Measurements from ENCODE around the gene KCNK15. TPM values are rescaled to one million over a fixed set of nuclear protein-coding genes. Genes with fewer than 3 reads are reported as not detected.
A peak's percentile ranks its signal among the peaks of the same experiment; 100 is the strongest.

Gene KCNK15
- total and polyA plus RNA-seq, 5 experiments from 2014 or later, result not detected

- H3K4me3 Mint-ChIP-seq, result no peak overlapping the region
- no peaks in the 10 kb centered on the region for H3K9me3 Mint-ChIP-seq
- no peaks in the 10 kb centered on the region for H3K36me3 Mint-ChIP-seq
- POLR2A ChIA-PET, result no interaction called here
- H3K27ac Mint-ChIP-seq, result no peak overlapping the region
- H3K27me3 Mint-ChIP-seq, result peaks cover 0 to 7% (median 5%) of the 10 kb centered on the region in 5 donors
- no peaks in the 10 kb centered on the region for H3K4me1 Mint-ChIP-seq
- DNase-seq (no peak), ATAC-seq (no peak)
Measured at GRCh38 chr20:44796311-44796710, 50.6 kb downstream of the KCNK15 start.

DNA sequence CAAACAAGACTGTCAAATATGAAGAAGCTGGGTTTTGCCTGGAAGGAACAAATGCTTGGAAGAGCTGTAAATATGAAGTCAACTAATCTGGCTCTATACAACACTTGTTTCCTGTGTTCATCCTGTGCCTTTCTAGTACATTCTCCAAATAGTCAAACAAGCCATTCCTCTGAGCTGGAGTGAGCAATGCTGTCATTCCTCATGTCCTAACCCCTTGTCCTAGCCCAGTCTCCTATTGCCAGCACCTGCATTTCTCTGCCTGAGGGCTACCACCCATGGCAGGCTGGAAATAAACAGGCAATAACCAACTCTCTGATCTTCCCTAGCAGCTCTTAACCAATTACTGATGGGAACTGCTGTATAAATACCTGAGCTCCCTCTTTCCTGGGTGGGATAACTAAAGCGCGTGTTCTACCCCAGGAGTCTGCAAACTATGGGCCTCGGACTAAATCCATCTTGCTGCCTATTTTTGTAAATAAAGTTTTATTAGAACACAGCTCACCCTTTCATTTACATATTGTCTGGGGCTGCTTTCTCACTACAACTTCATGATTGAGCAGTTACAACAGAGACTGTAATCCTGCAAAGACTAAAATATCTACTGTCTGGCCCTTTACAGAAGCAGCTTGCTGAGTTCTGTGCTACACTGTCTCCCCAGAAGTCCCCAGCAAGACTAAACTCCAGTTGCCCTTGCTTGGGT is 51.2 kb downstream of the KCNK15 start:
- H3K4me3 Mint-ChIP-seq, result no peak overlapping the region
- no peaks in the 10 kb centered on the region for H3K4me1 Mint-ChIP-seq
- no peaks in the 10 kb centered on the region for H3K9me3 Mint-ChIP-seq
- POLR2A ChIA-PET, result no interaction called here
- ATAC-seq (no peak), DNase-seq (no peak)
- H3K27me3 Mint-ChIP-seq, result peaks cover 0 to 5% (median 2%) of the 10 kb centered on the region in 5 donors
- H3K36me3 Mint-ChIP-seq, result no peaks in the 10 kb centered on the region
- no peak overlapping the region for H3K27ac Mint-ChIP-seq

GRCh38 chr20:44799691-44800090 is 54.0 kb downstream of the KCNK15 start:
- peaks cover 3 to 10% (median 9%) of the 10 kb centered on the region in 5 donors for H3K27me3 Mint-ChIP-seq
- POLR2A ChIA-PET, result no interaction called here
- no peaks in the 10 kb centered on the region for H3K36me3 Mint-ChIP-seq
- ATAC-seq, result no peak
- H3K27ac Mint-ChIP-seq, result no peak overlapping the region
- DNase-seq, result no peak
- H3K4me3 Mint-ChIP-seq, result no peak overlapping the region
- no peaks in the 10 kb centered on the region for H3K4me1 Mint-ChIP-seq
- no peaks in the 10 kb centered on the region for H3K9me3 Mint-ChIP-seq

DNA sequence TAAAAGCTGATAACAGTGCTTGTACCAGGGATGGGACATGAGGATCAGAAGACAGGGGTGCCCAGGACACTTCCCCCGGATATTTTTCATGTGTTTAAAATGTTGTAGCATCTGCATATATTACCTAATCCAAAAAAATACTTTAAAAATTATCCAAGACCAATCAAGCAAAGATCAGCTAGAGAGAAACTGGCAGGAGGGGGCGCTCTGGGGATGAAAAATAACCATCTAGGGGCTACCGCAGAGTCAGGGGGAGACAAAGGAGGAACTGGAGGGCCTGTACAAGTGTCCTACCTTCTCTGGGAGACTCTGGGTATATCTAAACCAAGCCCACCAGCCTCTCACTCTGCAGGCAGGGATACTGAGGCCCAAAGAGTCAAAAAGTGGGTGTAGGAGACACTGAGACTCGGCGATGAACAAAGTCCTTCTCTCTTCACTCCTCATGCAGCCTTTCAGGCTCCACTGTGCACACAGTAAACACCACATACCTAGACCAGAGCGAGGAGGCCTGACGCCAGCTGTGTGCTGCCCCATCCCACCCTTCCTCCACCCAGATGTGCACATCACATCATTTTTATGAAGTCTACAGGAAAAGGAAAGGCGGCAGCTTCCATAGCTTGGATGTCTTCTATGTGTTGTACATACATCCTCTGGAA is 54.9 kb downstream of the KCNK15 start:
- DNase-seq, result peak in 3 of 10 donors; percentile 6 to 17 (median 10)

More for the DNA sequence above, 54.9 kb downstream of the KCNK15 start:
- no peaks in the 10 kb centered on the region for H3K4me1 Mint-ChIP-seq
- POLR2A ChIA-PET, result no interaction called here
- no peak overlapping the region for H3K27ac Mint-ChIP-seq
- no peak overlapping the region for H3K4me3 Mint-ChIP-seq
- H3K27me3 Mint-ChIP-seq, result peaks cover 6 to 14% (median 11%) of the 10 kb centered on the region in 5 donors
- ATAC-seq, result no peak
- H3K9me3 Mint-ChIP-seq, result no peaks in the 10 kb centered on the region
- H3K36me3 Mint-ChIP-seq, result no peaks in the 10 kb centered on the region

Other genes with a start within 250 kb of the KCNK15 start
- 10 to 100 TPM; 82.0 to 94.6 TPM for gene SERINC3, start 223.8 kb upstream of the KCNK15 start, total RNA-seq
- 100 to 1,000 TPM; 163 to 207 (median 173) TPM for gene SERINC3, start 223.8 kb upstream of the KCNK15 start, polyA plus RNA-seq
- 1 to 10 TPM; 8.2 to 9.0 TPM for gene PKIG, start 163.3 kb upstream of the KCNK15 start, total RNA-seq
- 1 to 10 TPM; 6.1 to 8.1 (median 6.4) TPM for gene PKIG, start 163.3 kb upstream of the KCNK15 start, polyA plus RNA-seq
- 10 to 100 TPM; 24.1 to 24.2 TPM for gene ADA, start 94.2 kb upstream of the KCNK15 start, total RNA-seq
- gene ADA, start 94.2 kb upstream of the KCNK15 start, polyA plus RNA-seq, result 10 to 100 TPM; 31.2 to 47.1 (median 38.2) TPM
- gene CCN5, start 30.5 kb upstream of the KCNK15 start, total RNA-seq, result not detected
- gene CCN5, start 30.5 kb upstream of the KCNK15 start, polyA plus RNA-seq, result not detected
- gene RIMS4, start 64.7 kb downstream of the KCNK15 start, total RNA-seq, result not detected
- gene RIMS4, start 64.7 kb downstream of the KCNK15 start, polyA plus RNA-seq, result not detected
- gene YWHAB, start 139.8 kb downstream of the KCNK15 start, total RNA-seq, result 100 to 1,000 TPM; 209 to 221 TPM
- gene YWHAB, start 139.8 kb downstream of the KCNK15 start, polyA plus RNA-seq, result 100 to 1,000 TPM; 510 to 529 (median 523) TPM
- gene PABPC1L, start 164.2 kb downstream of the KCNK15 start, total RNA-seq, result 10 to 100 TPM; 63.2 to 63.4 TPM
- under 1 TPM; 0.28 to 0.74 (median 0.73) TPM for gene PABPC1L, start 164.2 kb downstream of the KCNK15 start, polyA plus RNA-seq
- 10 to 100 TPM in 1 of 2 experiments, 1 to 10 TPM in 1; 9.3 to 11.0 TPM for gene TOMM34, start 214.5 kb downstream of the KCNK15 start, total RNA-seq
- gene TOMM34, start 214.5 kb downstream of the KCNK15 start, polyA plus RNA-seq, result 10 to 100 TPM; 12.7 to 27.2 (median 14.5) TPM
- gene STK4, start 220.6 kb downstream of the KCNK15 start, total RNA-seq, result 100 to 1,000 TPM; 342 to 354 TPM
- gene STK4, start 220.6 kb downstream of the KCNK15 start, polyA plus RNA-seq, result 100 to 1,000 TPM; 178 to 192 (median 188) TPM

Measured in naive thymus-derived CD8-positive, alpha-beta T cell (primary cell).